Measurements from ENCODE around the gene ARHGAP8. TPM values are rescaled to one million over a fixed set of nuclear protein-coding genes. Genes with fewer than 3 reads are reported as not detected.
A peak's percentile ranks its signal among the peaks of the same experiment; 100 is the strongest.
"Not testable (repeated sequence)": the region's sequence is repeated elsewhere in the genome, so short reads cannot be mapped to it uniquely, and the experiment has no call there.

Gene ARHGAP8
- total RNA-seq, 1 donor from 2014 or later = 2.8 TPM

DNA sequence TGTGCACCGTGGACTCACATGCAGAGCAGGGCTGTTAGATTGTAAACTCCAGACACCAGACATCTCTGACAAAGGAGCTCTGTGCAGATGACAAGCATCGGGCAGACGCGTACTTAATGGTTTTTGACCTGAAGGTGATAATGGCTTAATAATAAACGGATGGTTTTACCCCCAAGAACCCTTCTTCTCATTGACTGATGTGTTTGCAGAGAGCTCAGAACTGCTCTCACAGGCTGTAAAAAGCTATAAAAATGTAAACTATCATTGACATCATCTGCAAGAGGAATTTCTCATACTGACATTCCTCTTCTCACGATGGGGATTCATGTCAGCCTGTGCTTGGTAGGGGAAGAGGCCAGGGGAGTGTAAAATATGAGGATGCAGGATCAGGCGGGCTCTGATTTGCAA is 8.6 kb upstream of the ARHGAP8 start:
- FAIRE-seq = no peak

DNA sequence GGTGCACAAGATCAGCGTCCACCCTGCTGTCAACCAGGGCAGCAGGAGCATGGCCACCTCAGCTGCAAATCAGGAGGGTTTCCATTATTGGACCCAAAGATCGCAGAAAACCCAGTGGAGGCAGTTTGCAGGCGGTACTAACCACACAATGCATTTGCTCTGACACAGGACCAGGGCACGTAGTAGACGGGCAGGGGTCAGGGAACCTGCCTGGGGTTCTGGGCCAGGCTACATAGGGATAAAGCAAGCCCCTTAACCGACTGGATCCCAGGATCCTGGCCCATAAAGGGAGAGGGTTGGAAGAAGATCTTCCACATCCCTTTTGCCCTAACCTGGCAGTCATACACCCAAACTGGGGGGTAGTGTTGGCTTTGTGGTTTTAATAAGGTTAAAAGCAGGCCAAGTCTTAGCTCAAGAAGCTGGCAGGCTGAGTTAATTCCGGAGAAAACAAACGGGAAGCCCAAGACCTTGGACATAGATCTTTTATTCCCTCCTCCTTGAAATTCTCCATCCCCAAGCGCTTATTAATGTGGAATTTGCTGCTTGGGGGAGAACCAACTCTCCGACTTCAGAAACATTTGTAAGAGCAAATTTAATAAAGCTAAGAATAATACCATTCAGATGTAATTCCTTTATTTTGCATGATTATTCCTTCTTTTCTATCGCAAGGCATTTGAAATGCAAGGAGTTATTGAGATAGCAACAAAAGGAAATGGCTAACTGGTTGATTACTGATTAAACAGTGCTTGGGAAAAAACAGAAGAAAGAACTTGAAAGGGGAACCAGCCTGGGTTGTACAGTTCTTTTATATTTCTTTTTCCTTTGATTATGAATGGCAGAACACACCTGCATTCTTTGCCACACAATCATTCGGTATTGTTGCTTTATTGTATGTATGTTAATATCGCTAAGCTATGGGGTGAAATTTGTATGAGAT is 6.3 kb upstream of the ARHGAP8 start:
- DNase-seq (ENCODE audit: low read depth) = no peak
- Histone ChIP-seq H3K4me2 (ENCODE audit: low read length) (peak overlapping the region; percentile 40), H4K20me1 (ENCODE audit: insufficient read depth, low read length) (no peaks in the 10 kb centered on the region), H3K9ac (ENCODE audit: low read length) (no peak overlapping the region), H3K27ac (ENCODE audit: low read depth, low read length) (no peak overlapping the region), H3K27me3 (ENCODE audit: insufficient read depth, low read length) (peaks cover 29% of the 10 kb centered on the region), H3K79me2 (ENCODE audit: insufficient read depth, low read length) (no peaks in the 10 kb centered on the region), H3K4me3 (ENCODE audit: insufficient read depth, low read depth, low read length) (no peak overlapping the region), H3K36me3 (ENCODE audit: insufficient read depth, low read length) (no peaks in the 10 kb centered on the region), H3K9me3 (ENCODE audit: insufficient read depth, low read depth, low read length) (no peaks in the 10 kb centered on the region), H2AFZ (ENCODE audit: low read depth, low read length) (no peak overlapping the region), H3K4me1 (ENCODE audit: insufficient read depth, low read length) (no peaks in the 10 kb centered on the region)
- TF ChIP-seq, protein P1, sequence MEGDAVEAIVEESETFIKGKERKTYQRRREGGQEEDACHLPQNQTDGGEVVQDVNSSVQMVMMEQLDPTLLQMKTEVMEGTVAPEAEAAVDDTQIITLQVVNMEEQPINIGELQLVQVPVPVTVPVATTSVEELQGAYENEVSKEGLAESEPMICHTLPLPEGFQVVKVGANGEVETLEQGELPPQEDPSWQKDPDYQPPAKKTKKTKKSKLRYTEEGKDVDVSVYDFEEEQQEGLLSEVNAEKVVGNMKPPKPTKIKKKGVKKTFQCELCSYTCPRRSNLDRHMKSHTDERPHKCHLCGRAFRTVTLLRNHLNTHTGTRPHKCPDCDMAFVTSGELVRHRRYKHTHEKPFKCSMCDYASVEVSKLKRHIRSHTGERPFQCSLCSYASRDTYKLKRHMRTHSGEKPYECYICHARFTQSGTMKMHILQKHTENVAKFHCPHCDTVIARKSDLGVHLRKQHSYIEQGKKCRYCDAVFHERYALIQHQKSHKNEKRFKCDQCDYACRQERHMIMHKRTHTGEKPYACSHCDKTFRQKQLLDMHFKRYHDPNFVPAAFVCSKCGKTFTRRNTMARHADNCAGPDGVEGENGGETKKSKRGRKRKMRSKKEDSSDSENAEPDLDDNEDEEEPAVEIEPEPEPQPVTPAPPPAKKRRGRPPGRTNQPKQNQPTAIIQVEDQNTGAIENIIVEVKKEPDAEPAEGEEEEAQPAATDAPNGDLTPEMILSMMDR (IDR thresholded peaks at IDR 0.05; ENCODE audit: insufficient read depth, low read depth, low read length) = no peak
- TF ChIP-seq EZH2 (IDR thresholded peaks at IDR 0.05; ENCODE audit: insufficient read depth, low read length) = no peak
- H3K36me3 Mint-ChIP-seq (ENCODE audit: low read depth, unreplicated experiment) = no peaks in the 10 kb centered on the region
- H3K27me3 Mint-ChIP-seq (ENCODE audit: low read depth, unreplicated experiment) = peaks cover 25% of the 10 kb centered on the region
- no peak for FAIRE-seq
- no peak overlapping the region for H3K4me3 Mint-ChIP-seq (ENCODE audit: unreplicated experiment)
- H3K27ac Mint-ChIP-seq (ENCODE audit: unreplicated experiment) = no peak overlapping the region
- no peaks in the 10 kb centered on the region for H3K9me3 Mint-ChIP-seq (ENCODE audit: unreplicated experiment)
- peaks cover 5% of the 10 kb centered on the region for H3K4me1 Mint-ChIP-seq (ENCODE audit: low read depth, unreplicated experiment)

More for the DNA sequence above, 8.6 kb upstream of the ARHGAP8 start:
- Mint-ChIP-seq H3K27ac (ENCODE audit: unreplicated experiment) (no peak overlapping the region), H3K9me3 (ENCODE audit: unreplicated experiment) (no peaks in the 10 kb centered on the region), H3K27me3 (ENCODE audit: low read depth, unreplicated experiment) (peaks cover 27% of the 10 kb centered on the region), H3K4me3 (ENCODE audit: unreplicated experiment) (no peak overlapping the region), H3K4me1 (ENCODE audit: low read depth, unreplicated experiment) (peaks cover 12% of the 10 kb centered on the region), H3K36me3 (ENCODE audit: low read depth, unreplicated experiment) (no peaks in the 10 kb centered on the region)
- Histone ChIP-seq H3K36me3 (ENCODE audit: insufficient read depth, low read length) (no peaks in the 10 kb centered on the region), H3K9ac (ENCODE audit: low read length) (no peak overlapping the region), H3K79me2 (ENCODE audit: insufficient read depth, low read length) (no peaks in the 10 kb centered on the region), H4K20me1 (ENCODE audit: insufficient read depth, low read length) (no peaks in the 10 kb centered on the region), H3K4me3 (ENCODE audit: insufficient read depth, low read depth, low read length) (no peak overlapping the region), H3K4me1 (ENCODE audit: insufficient read depth, low read length) (peaks cover 13% of the 10 kb centered on the region), H3K27ac (ENCODE audit: low read depth, low read length) (no peak overlapping the region), H2AFZ (ENCODE audit: low read depth, low read length) (no peak overlapping the region), H3K4me2 (ENCODE audit: low read length) (no peak overlapping the region), H3K27me3 (ENCODE audit: insufficient read depth, low read length) (peaks cover 26% of the 10 kb centered on the region), H3K9me3 (ENCODE audit: insufficient read depth, low read depth, low read length) (no peaks in the 10 kb centered on the region)
- DNase-seq (ENCODE audit: low read depth) = no peak
- no peak for TF ChIP-seq EZH2 (IDR thresholded peaks at IDR 0.05; ENCODE audit: insufficient read depth, low read length)
- TF ChIP-seq, protein P1 (IDR thresholded peaks at IDR 0.05; ENCODE audit: insufficient read depth, low read depth, low read length) = no peak

DNA sequence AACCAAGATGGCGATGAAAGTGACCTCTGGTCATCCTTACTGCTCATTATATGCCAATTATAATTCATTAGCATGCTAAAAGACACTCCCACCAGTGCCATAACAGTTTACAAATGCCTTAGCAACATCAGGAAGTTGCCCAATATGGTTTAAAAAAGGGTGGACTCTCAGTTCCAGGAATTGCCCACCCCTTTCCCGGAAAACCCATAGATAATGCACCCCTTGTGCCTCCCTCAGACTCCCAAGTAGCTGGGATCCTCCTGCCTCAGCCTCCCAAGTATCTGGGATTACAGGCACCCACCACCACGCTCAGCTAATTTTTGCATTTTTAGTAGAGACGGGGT is 4.6 kb upstream of the ARHGAP8 start:
- not testable (repeated sequence) for DNase-seq (ENCODE audit: low read depth); H3K36me3 ChIP-seq (ENCODE audit: insufficient read depth, low read length); H3K27ac Mint-ChIP-seq (ENCODE audit: unreplicated experiment); H3K9ac ChIP-seq (ENCODE audit: low read length); H2AFZ ChIP-seq (ENCODE audit: low read depth, low read length); H3K4me3 Mint-ChIP-seq (ENCODE audit: unreplicated experiment); H4K20me1 ChIP-seq (ENCODE audit: insufficient read depth, low read length); H3K9me3 ChIP-seq (ENCODE audit: insufficient read depth, low read depth, low read length); H3K27ac ChIP-seq (ENCODE audit: low read depth, low read length); FAIRE-seq; H3K9me3 Mint-ChIP-seq (ENCODE audit: unreplicated experiment); H3K4me2 ChIP-seq (ENCODE audit: low read length); H3K79me2 ChIP-seq (ENCODE audit: insufficient read depth, low read length); H3K4me3 ChIP-seq (ENCODE audit: insufficient read depth, low read depth, low read length); H3K4me1 ChIP-seq (ENCODE audit: insufficient read depth, low read length); H3K36me3 Mint-ChIP-seq (ENCODE audit: low read depth, unreplicated experiment); H3K4me1 Mint-ChIP-seq (ENCODE audit: low read depth, unreplicated experiment)
- peaks cover 30% of the 10 kb centered on the region for H3K27me3 ChIP-seq (ENCODE audit: insufficient read depth, low read length)
- H3K27me3 Mint-ChIP-seq (ENCODE audit: low read depth, unreplicated experiment) = peaks cover 23% of the 10 kb centered on the region
